ENCODE data around the gene RNF207. TPM values are rescaled to one million over a fixed set of nuclear protein-coding genes. Genes with fewer than 3 reads are reported as not detected.
A peak's percentile ranks its signal among the peaks of the same experiment; 100 is the strongest.

The RNF207 gene
- polyA plus RNA-seq, 1 experiment: 17.9 TPM

- POLR2A ChIA-PET: no interaction called here
- peaks cover 12% of the 10 kb centered on the region for H3K36me3 ChIP-seq (ENCODE audit: control insufficient read depth, insufficient read depth, low read length)
- peak; percentile 34 for TF ChIP-seq CTCF (IDR thresholded peaks at IDR 0.05; ENCODE audit: insufficient read depth, low read depth, low read length)
- CTCF ChIA-PET: interaction anchor here (1.1 to 1.7 kb wide), 6 partner anchors 9 to 123 kb away, joined by 3 to 5 read pairs (median 4); partner anchors contain the start of gene HES3
- DNase-seq (ENCODE audit: low read depth): no peak
- no peaks in the 10 kb centered on the region for H3K27me3 ChIP-seq (ENCODE audit: control insufficient read depth, insufficient read depth, low read length)
- H3K4me3 ChIP-seq (ENCODE audit: low read depth, low read length): peak overlapping the region; percentile 21
Observed at GRCh38 chr1:6208723-6209660, 3.1 kb downstream of the RNF207 start.

DNA sequence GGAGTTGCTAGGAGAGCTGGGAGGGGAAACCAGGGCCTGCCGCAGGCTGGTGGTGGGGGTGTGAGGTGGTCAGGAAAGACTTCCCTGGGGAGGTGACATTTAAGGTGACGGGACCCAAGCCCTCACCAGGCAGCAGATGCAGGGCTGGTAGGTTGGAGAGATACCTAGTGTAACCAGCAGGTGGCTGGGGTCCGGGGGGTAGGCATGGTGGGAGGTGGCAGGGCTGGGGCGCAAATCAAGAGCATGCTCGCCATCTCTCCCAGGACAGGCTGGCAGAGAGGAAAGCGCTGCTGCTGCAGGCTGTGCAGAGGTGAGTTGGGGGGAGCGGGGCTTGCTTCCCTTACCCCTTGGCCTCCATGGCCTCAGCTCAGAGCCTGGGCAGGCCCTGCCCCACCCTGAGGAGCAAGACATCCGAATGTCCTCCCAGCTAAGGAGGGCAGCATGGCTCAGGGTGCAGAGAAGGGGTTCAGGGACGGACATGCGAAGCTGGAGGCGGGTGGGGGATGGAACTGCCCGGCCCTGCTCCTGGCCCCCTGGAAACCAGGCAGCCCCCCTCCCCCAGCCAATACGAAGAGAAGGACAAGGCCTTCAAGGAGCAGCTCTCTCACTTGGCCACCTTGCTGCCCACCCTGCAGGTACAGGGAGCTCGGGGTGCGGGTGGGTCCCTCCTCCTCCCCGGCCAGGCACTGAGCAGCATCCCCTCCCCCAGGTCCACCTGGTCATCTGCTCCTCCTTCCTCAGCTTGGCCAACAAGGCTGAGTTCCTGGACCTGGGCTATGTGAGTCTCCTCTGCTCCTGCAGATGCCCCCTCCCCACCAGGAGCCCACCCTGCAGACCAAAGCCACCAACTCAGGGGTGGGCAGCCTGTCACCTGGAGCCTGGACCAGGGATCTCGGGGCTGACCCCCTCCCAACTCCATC is 4.0 kb downstream of the RNF207 start:
- peak; percentile 29; the same call in 1 of the 2 replicates for TF ChIP-seq CTCF (IDR thresholded peaks at IDR 0.05; ENCODE audit: insufficient read depth, low read depth, low read length)
- peaks cover 12% of the 10 kb centered on the region for H3K36me3 ChIP-seq (ENCODE audit: control insufficient read depth, insufficient read depth, low read length)
- ChIA-PET CTCF (interaction anchor here (1.2 to 1.7 kb wide), 5 partner anchors 20 to 122 kb away, joined by 3 to 5 read pairs (median 3); partner anchors contain the start of gene HES3), POLR2A (no interaction called here)
- H3K4me3 ChIP-seq (ENCODE audit: low read depth, low read length): no peak overlapping the region
- no peaks in the 10 kb centered on the region for H3K27me3 ChIP-seq (ENCODE audit: control insufficient read depth, insufficient read depth, low read length)
- DNase-seq (ENCODE audit: low read depth): no peak

DNA sequence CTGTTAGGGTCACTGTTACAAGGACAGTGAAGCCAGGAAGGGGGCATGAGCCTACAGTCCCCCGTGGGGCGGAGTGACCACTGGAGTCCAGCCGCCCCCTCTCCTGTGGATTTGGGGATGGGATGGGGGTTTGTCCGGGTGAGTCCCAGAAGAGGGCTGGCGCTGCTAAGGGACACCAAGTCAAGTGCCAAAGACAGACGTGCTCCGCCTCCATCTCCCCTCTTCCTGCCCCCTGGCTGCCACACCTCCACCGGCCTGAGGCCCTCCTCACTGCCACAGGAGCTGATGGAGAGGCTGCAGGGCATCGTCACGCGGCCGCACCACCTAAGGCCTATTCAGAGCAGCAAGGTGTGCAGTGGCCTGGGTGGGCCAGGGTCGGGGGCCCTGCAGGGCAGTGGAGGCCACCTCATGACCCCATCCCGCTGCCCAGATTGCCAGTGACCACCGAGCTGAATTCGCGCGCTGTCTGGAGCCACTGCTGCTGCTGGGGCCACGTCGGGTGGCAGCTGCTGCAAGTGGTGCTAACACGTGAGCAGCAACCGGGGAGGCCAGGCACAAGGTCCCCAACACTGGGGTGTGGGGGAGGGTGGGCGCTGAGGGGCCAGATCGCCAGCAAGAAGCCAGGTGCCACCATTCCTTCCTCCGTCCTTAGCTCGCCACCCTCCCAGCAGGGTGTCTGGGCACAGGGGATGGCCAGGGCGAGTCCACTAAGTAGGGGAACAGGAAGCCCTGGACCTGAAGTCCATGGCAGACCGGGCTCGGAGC is 4.9 kb downstream of the RNF207 start:
- CTCF ChIA-PET: interaction anchor here (1.2 to 1.6 kb wide), 3 partner anchors 23 to 34 kb away, joined by 3 to 5 read pairs (median 4); partner anchors contain the start of gene HES3

GRCh38 chr1:6211731-6212130 is 5.8 kb downstream of the RNF207 start:
- CTCF ChIA-PET: no interaction called here
- no peak for DNase-seq (ENCODE audit: low read depth)
- no peak for TF ChIP-seq CTCF (IDR thresholded peaks at IDR 0.05; ENCODE audit: insufficient read depth, low read depth, low read length)
- POLR2A ChIA-PET: no interaction called here
- no peaks in the 10 kb centered on the region for H3K27me3 ChIP-seq (ENCODE audit: control insufficient read depth, insufficient read depth, low read length)
- H3K36me3 ChIP-seq (ENCODE audit: control insufficient read depth, insufficient read depth, low read length): peaks cover 16% of the 10 kb centered on the region
- H3K4me3 ChIP-seq (ENCODE audit: low read depth, low read length): no peak overlapping the region

More for the DNA sequence above, 4.9 kb downstream of the RNF207 start:
- H3K36me3 ChIP-seq (ENCODE audit: control insufficient read depth, insufficient read depth, low read length): peaks cover 13% of the 10 kb centered on the region
- DNase-seq (ENCODE audit: low read depth): no peak
- POLR2A ChIA-PET: no interaction called here
- no peaks in the 10 kb centered on the region for H3K27me3 ChIP-seq (ENCODE audit: control insufficient read depth, insufficient read depth, low read length)
- no peak for TF ChIP-seq CTCF (IDR thresholded peaks at IDR 0.05; ENCODE audit: insufficient read depth, low read depth, low read length)
- H3K4me3 ChIP-seq (ENCODE audit: low read depth, low read length): no peak overlapping the region
